Jurkat, Clone E6-1 (cell line): ENCODE results near the gene FREY1.
A peak's percentile ranks its signal among the peaks of the same experiment; 100 is the strongest.
"Not testable (repeated sequence)": the region's sequence is repeated elsewhere in the genome, so short reads cannot be mapped to it uniquely, and the experiment has no call there.

ENCODE experiments used
- DNase-seq: peaks from one replicate; pipeline ENCODE4 v3.0.0-alpha.2; 2011; ENCODE audit warnings: low read depth, low spot score
- H3K4me3 ChIP-seq: 2 replicates; pipeline ENCODE4 v1.5.1; 2011; ENCODE audit warnings: mild to moderate bottlenecking, low read length, control low read depth, moderate library complexity

Gene FREY1

DNA sequence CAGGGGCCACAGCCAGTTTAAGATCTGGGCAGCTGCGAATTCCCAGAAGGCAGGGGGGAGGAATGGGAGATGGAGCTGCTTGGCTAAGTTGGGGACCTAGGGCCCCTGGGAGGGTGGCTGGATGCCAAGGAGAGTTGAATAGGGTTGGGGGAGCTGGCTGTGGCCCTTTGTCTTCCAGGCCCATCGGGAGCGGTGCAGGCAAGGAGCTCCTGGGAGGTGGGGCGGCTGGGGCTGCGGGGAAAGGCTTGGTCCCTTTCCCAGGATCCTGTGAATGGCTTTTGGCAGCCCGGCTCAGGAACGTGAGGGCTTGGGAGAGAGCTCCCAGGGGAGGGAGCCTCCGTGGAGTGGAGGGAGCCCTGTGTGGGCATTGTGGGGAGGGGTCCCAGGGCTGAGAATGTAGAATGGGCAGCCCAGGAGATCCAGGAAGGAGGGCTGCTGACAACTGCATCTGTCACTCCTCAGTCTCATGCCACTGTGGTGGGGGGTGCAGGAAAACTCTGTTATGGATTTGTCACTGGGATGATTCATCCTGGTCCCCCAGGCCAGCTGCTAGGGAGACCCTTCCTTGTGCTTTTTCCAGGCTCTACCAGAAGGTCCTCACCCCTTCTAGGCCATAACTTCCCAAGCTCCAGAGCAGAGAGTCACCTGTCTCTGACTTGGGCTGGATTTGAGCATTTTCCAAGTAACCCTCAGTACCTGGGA lies 6.0 kb downstream of the FREY1 start:
- H3K4me3 ChIP-seq: no peak overlapping the region
- no peak for DNase-seq

DNA sequence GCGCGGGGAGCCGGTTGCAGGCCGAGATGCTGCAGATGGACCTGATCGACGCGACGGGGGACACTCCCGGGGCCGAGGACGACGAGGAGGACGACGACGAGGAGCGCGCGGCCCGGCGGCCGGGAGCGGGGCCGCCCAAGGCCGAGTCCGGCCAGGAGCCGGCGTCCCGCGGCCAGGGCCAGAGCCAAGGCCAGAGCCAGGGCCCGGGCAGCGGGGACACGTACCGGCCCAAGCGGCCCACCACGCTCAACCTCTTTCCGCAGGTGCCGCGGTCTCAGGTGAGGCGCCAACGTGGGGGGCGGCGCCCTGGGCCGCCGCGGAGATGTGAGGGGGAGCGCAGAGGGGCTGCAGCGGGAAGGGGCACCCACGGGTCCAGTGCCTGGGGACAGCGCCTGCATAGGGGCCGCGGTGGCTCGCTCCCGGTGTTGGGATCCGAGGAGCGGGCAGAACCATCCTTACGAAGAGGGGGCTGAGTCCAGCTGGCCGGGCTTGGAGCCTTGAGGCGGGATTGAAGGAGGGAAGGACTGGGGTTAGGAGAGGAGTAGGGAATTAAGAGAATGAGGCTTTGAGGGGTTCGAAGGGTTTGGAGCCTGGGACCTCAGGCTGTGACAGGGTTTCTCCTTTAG lies 6.8 kb downstream of the FREY1 start:
- DNase-seq, H3K4me3 ChIP-seq: not testable (repeated sequence)

DNA sequence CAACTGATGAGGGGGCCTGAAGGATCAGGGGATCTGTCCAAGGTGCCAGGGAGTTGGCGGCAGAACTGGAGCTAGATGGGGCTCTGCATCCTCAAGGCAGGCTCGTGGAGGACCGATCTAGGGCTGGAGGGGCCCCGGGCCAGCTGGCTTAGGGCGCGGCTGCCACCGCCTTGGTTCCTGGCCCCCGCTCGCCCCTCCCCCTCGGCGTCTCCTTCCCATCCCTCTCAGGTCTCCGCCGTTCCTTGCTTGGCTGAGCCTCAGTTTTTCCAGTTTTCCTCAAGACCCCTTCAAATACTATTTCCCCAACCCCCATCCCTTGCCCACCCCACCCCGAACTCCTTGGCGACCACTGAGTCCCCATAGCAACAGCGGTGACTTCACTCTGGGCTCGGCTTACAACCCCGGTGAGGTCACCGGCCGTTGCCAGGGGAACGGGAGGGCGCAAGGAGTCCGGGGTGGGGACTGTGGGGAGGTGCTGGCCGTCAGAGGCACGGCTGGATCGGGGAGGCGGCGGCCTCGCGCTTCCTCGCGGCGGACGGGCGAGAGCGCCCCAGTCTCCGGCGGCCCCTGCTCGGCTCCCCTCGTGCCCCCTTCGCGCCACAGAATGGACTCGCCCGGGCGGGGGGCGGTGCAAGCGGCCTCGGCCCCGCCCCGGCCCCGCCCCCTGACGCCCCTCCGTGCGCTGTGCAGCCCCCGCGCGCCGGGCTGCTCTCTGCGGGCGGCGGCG lies 7.5 kb downstream of the FREY1 start:
- DNase-seq: peak; percentile 53
- peak overlapping the region; percentile 42 for H3K4me3 ChIP-seq

DNA sequence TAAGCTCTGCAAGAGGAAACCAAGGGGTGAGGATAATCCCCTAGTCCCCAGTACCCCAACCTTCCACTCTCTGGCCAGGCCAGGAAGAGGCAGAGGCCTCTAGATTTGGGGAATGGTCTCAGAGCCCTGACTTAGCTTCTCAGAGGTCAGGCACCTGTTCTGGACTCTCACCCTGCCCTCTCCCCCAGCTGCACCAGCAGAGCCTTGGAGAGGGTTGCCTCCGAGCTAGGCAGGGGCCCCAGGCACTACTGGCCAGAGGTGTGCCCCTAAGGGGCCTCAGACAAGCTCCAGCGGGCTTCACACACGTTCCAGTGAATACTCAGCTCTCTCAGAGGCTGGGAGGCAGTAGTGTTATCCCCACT lies 8.0 kb downstream of the FREY1 start:
- no peak for DNase-seq
- H3K4me3 ChIP-seq: no peak overlapping the region

DNA sequence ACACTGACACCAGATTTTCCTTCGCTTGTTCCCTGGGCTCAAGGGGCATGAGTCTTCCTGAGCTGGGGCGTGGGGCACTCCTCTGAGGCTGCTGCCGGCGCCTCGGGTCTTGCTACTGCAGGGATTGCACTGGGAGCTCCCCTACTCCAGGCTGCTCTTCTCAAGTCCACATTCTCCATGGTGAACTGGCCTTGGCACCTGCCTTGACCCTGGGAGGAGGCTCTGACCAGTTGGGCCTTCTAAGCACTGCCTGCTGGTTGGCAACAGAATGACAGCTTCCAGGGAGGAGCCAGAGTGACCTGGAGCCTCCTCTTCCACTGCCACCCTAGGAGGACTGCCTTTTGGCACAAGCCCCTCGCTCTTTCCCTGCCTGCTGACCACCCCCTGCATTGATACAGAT lies 9.5 kb downstream of the FREY1 start:
- DNase-seq: no peak
- no peak overlapping the region for H3K4me3 ChIP-seq

DNA sequence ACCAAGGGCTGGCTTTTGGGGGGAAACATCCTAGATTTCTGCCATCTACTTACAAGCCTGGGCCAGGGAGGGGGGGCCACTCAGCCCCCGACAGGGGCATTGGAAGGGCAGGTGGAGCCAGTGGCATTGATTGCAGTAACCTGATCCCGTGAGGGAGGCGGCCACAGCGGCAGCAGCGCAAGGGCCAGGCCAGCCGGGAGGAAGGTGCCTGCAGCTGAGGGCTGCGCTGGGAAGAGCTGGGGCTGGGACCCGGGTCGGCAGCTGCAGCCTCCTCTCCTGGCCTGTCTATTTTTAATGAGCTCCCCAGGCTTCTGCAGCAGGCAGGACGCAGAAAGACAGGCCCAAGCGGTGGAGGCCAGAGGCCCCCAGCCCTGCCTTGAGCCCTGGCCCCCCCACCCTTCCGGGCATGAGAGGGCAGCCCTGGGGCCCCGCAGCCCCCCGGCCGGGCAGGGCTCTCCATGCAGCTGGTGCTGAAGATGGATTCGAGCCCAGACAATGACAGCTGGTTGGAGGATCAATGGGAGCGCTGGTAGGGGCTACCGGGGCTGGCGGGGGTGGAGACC lies 10.6 kb downstream of the FREY1 start:
- no peak overlapping the region for H3K4me3 ChIP-seq
- no peak for DNase-seq

DNA sequence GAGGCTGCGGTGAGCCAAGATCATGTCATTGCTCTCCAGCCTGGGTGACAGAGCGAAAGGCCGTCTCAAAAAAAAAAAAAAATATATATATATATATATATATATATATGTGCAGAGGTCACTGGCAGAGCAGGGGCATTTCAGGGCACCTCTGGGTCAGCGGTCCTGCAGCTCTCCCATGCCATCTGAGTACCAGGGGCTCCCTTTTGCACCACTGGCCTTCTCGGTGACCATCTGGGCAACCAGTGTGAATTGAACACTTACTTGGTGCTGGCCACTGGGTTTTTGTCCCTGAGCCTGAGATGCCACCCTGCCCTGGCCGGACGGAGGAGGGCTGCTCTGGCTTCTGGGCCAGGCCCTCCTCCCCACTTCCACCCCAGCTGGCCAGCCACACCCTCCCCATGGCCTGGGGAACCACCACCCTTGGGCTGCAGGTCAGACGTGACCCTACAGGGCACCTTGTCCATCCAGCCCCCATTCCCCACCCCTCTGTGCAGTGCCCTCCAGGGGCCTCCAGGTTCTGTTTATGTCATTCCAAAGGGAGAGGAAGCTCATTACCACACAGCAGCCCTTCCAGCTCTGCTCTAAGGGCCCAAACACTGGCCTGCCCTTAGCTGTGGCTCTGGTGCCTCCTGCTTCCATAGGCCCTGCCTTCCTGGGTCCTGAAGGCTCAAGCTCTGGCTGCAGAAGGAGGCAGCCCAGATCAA lies 11.4 kb downstream of the FREY1 start:
- no peak for DNase-seq
- H3K4me3 ChIP-seq: no peak overlapping the region

DNA sequence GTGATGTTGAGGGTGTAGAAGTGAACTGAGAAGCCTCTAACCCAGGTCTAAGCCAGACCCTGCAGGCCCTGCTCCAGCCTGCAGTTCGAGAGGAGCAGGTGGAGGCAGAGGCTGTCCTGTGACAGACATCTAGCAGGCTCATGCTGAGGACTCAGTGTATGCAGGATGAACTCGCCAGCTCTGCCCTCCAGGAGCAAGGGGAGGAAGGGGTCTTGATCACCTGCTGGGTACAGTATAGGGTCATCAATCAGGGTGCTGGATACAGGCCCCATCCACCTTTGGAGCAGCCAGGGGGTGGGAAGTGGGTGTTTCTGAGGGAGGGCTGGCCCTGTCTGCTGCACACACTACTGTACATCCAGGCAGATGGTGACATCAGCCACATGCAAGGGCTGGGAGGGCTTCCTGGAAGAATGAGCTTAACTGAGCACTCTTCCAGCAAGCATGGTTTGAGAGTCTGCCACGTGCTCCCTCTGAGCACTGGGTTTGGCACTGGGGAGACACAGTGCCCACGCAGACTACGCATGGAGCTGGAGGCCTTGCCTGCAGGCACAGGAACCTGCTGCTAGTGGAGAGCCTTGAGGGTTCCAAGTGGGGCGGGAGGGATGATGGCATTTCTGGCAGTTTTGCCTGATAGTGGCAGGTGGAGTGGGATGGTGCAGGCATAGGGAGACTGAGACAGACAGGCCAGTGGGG lies 12.4 kb downstream of the FREY1 start:
- H3K4me3 ChIP-seq: no peak overlapping the region
- no peak for DNase-seq

DNA sequence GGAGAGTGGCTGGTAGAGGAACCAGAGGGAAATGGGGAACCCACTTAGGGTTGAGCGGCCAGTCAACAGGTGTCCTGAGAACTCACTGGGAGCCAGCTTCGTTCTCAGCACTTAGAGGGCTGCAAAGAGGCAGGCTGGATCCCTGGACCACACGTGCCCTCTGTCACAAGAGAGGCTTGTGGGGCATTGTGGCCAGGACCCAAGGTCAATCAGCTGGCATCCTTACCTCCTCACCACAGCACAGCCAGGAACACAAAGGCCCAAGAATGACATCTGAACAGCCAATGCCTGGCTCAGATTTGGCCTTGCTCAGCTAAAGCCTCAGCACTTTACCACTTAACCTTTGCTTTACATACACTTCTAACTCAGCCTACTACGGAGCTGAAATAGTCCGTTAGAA lies 14.2 kb downstream of the FREY1 start:
- H3K4me3 ChIP-seq: no peak overlapping the region
- no peak for DNase-seq

DNA sequence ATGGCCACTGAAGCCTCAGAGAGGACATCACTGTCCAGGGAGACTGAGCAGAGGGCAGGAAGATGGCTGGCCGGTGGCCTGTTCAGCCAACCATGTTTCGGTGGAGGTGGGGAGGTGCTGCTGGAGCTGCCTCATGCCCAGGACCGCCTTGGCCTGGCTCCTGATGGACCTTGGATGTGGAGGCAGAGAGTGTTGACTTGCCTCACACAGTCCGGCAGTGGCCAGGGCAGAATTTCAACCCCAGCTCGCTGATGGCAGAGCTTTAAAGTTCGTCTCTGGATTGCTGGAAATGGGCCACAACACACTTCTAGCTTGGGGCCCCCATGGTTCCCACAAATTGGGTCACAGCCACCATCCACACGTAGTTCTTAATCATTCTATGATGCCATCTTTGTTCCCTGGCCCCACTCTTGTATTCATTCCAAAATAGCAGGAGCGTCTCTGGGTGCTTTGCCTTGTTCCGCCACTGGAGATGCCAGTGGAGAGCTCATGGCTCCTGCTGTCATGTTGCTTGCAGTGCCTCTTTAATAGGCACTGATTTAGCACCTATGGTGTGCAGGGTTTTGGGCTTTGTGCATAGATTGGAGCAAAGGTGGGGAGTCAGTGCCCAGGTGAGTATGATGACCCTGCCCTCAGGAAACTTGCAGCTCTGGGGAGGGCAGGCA lies 16.1 kb downstream of the FREY1 start:
- no peak for DNase-seq

DNA sequence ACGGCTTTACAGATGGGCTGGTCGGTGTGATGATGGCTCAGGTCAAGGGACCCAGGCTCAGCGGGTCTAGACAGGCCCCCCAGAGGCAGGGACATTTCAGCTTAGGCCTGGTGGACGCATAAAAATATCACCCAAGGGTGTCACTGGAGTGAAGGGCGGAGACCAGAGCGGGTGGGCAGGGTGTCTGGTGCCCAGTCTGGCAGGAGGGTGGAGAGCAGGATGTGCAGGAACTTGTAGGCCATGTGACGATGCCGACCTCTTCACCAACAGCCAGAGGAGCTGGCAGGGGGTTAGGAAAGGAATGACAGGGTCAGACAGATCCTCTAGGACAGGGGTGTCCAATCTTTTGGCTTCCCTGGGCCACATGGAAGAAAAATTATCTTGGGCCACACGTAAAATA lies 17.1 kb downstream of the FREY1 start:
- DNase-seq: no peak
- no peak overlapping the region for H3K4me3 ChIP-seq

More for the DNA sequence above, 16.1 kb downstream of the FREY1 start:
- H3K4me3 ChIP-seq: no peak overlapping the region

DNA sequence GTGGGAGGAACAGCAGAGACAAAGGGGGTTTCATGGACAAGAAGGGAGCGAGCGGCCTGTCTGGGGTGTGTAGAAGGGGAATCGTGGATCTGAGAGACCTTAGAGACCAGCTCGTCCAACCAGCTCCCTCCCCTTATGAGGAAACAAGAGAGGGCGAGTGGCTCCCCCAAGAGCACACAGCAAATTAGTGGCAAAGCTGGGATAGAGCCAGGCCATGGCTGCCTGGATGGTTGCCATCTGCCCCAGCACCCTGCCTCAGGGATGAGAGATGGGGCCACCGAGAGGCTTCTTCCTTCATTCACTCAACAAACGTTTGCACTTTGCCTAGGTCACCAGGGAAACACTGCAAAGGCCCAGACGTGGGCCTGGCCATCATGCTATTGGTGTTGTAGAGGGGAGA lies 17.5 kb downstream of the FREY1 start:
- H3K4me3 ChIP-seq: no peak overlapping the region
- DNase-seq: no peak

DNA sequence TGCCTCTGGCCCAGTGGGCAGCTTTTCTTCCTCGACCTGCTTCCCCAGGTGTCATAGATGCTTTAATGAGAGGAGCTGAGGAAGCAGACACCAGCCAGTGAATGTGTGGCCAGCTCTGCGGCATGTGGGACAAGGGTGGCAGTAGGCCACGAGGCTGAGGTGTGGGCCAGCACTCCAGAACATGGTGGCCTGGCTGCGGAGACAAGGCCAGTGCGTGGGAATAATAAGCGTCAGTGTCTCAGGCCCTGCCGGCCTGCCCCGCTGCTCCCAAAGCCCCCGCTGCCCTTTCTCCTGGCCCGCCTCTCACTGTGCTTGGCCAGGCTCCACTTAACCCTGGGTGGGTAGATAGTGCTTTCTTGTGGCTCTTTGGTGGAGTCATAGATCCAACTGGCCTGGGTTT lies 19.5 kb downstream of the FREY1 start:
- DNase-seq: no peak
- no peak overlapping the region for H3K4me3 ChIP-seq

DNA sequence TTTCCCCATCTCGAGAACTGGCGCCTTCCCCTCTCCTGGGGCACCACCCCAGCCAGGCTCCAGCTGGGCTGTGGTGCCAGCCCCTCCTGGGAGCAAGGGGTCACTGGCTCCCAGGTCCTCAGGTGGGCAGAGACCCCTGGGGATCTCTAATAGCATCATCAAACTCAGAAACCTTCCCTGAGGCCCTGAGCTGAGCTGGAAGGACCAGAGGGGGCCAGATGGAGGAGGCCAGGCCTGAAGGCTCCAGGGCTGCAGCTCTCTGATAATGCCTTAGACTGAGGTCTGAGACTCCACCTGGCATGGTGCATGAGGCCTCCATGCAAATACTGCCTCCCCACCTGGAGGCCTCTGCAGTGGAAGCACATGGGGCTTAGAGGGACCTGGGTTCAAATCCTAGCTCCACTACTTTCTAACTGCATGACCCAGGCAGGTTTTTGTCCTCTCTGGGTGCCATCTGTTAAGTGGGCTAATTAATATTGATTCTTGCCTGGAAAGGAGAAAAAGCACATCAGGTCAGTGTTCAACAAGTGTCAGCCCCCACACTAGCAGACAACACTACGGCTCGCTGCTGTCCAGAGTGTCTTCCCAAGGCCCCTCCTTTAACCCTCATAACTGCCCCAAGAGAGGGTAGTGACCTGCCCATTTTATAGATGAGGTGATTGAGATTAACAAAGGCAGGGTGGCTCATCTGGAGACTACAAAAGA lies 20.1 kb downstream of the FREY1 start:
- H3K4me3 ChIP-seq: no peak overlapping the region
- no peak for DNase-seq

DNA sequence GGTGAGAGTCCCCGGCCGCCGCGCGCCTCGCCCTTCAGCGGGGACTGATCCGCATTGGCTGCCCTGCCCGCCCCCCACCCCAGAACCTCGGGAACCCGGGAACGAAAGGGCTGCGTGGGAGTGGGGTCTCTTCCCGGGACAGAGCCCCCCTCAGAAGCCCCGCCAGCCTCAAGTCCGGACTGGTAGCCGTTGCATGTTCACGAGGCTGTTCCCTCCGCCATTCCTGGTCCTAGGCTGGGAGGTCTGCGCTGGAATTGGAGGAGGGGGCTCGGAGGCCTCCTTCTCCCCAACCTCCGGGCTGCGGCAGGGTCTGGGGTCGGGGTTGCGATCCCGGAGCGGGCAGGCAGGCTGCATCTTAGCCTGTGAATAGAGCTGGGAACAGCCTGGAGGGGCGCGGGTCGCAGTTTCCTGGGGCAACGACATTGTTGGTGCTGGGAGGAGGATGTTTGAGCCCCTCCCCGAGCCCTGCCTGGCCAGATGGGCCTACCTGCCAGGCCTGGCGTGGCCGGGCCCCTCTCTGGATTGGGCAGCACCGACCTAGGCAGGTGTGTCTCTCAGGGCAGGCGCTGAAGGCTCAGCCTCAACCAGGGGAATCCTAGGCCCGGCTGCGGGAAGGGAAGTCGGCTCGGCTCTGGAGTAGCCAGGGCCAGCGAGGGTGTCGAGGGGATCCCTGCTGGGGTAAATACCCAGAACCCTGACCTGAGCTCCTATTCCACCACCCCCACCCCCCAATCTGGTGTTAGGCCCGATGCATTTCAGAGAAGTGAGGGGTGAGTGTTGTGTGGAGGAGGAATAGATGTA lies 20.9 kb downstream of the FREY1 start:
- DNase-seq: no peak
- peak overlapping the region; percentile 30 for H3K4me3 ChIP-seq

DNA sequence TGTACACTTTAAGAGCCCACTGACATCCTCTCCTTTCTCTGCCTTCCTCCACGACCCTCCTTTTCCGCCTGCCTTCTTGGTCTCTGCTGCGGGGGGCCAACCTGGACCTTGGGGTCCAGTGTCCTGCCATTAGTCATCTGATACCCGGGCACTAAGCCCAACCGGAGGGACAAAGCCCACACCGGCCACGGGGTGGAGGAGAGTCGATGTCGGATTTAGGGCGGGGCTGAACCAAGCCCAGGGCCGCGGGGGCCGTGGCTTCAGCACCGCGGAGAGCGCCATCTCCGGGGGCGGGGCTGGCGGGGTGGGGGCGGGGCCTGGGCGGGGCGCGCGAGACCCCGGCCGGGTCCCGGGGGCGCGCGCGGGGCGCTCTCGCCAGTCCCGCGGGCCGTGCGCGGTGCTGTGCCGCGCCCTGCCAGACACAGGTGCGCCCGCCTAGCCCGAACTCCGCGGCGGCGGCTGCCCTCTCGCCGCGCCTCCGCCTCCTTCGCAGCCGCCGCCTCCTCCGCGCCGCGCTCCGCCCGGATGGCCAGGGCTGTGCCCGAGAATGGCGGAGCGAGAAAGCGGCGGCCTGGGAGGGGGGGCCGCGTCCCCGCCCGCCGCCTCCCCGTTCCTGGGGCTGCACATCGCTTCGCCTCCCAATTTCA lies 21.7 kb downstream of the FREY1 start, which contains the start of gene MAPK8IP1:
Gene MAPK8IP1 (plus strand): TSS at position 378 of the 647 bp plus-strand sequence. CDS start 170 bp downstream, at position 548.
- peak within 1 kb of the TSS; percentile 30 for H3K4me3 ChIP-seq
- peak; percentile 37 for DNase-seq
